ENCODE data around the gene ACOT4.

- TF ChIP-seq POLR2A (IDR thresholded peaks at IDR 0.05): no peak
- TF ChIP-seq CTCF (IDR thresholded peaks at IDR 0.05): no peak
These were observed 35.5 kb downstream of the ACOT4 start for GRCh38 chr14:73627151-73627558.
